ENCODE measurements around the gene SDCCAG8. TPM values are rescaled to one million over a fixed set of nuclear protein-coding genes. Genes with fewer than 3 reads are reported as not detected.

SDCCAG8 gene
- total and polyA plus RNA-seq, 4 donors = 8.5 to 25.8 (median 17.5) TPM

- WGBS = 88% methylated on average over 6 of the region's 6 CpGs
- TF ChIP-seq MAX (IDR thresholded peaks at IDR 0.05) = no peak
- no peak for TF ChIP-seq FOXA2 (IDR thresholded peaks at IDR 0.05)
- no peak for TF ChIP-seq RXRA (IDR thresholded peaks at IDR 0.05)
- no peak for TF ChIP-seq NR2F2 (IDR thresholded peaks at IDR 0.05)
- no peaks in the 10 kb centered on the region for H3K9me3 ChIP-seq (ENCODE audit: control insufficient read depth in 4 of 4, low read length in 3 of 4)
- H3K27ac ChIP-seq (ENCODE audit: low read depth in 1 of 2, low read length in 2 of 2) = peak overlapping the region; percentile 53 to 57
- no peak overlapping the region for H3K9ac ChIP-seq (ENCODE audit: low read depth in 1 of 2, low read length in 2 of 2)
- DNase-seq (ENCODE audit: low spot score) = no peak
- peaks cover 0 to 11% (median 6%) of the 10 kb centered on the region in 4 donors for H3K36me3 ChIP-seq (ENCODE audit: control insufficient read depth in 4 of 4, insufficient read depth in 3 of 4, low read depth in 1 of 4, low read length in 3 of 4)
- H3K27me3 ChIP-seq (ENCODE audit: control insufficient read depth in 4 of 4, insufficient read depth in 4 of 4, low read length in 3 of 4) = no peaks in the 10 kb centered on the region
- no peaks in the 10 kb centered on the region for H3K4me1 ChIP-seq (ENCODE audit: control insufficient read depth in 4 of 4, insufficient read depth in 4 of 4, low read length in 3 of 4)
- no peak overlapping the region for H3K4me3 ChIP-seq (ENCODE audit: low read depth in 1 of 3, low read length in 3 of 3)
Measured at GRCh38 chr1:243288062-243288461, 32.2 kb downstream of the SDCCAG8 start.

- Histone ChIP-seq H3K9ac (ENCODE audit: low read depth in 1 of 2, low read length in 2 of 2) (no peak overlapping the region), H3K27ac (ENCODE audit: low read depth in 1 of 2, low read length in 2 of 2) (no peak overlapping the region), H3K4me3 (ENCODE audit: low read depth in 1 of 3, low read length in 3 of 3) (no peak overlapping the region), H3K36me3 (ENCODE audit: control insufficient read depth in 4 of 4, insufficient read depth in 3 of 4, low read depth in 1 of 4, low read length in 3 of 4) (peaks cover 1 to 12% (median 4%) of the 10 kb centered on the region in 4 donors), H3K4me1 (ENCODE audit: control insufficient read depth in 4 of 4, insufficient read depth in 4 of 4, low read length in 3 of 4) (no peaks in the 10 kb centered on the region), H3K9me3 (ENCODE audit: control insufficient read depth in 4 of 4, low read length in 3 of 4) (no peaks in the 10 kb centered on the region), H3K27me3 (ENCODE audit: control insufficient read depth in 4 of 4, insufficient read depth in 4 of 4, low read length in 3 of 4) (no peaks in the 10 kb centered on the region)
- whole genome bisulfite sequencing = 88% methylated on average over 1 of the region's 1 CpG
- no peak for TF ChIP-seq HNF4G (IDR thresholded peaks at IDR 0.05)
- TF ChIP-seq TAF1 (conservative IDR thresholded peaks at IDR 0.05) = no peak
- TF ChIP-seq EGR1 (IDR thresholded peaks at IDR 0.05; ENCODE audit: low read depth in 2 of 2) = no peak
- TF ChIP-seq JUND (IDR thresholded peaks at IDR 0.05) = no peak
- DNase-seq (ENCODE audit: low spot score) = no peak
Measured at GRCh38 chr1:243291292-243291691, 35.5 kb downstream of the SDCCAG8 start.

- TF ChIP-seq ZBTB33 (IDR thresholded peaks at IDR 0.05) (no peak), TAF1 (conservative IDR thresholded peaks at IDR 0.05) (no peak), ATF3 (IDR thresholded peaks at IDR 0.05) (no peak), GABPA (IDR thresholded peaks at IDR 0.05 in 1 of 2, conservative IDR thresholded peaks at IDR 0.05 in 1 of 2) (no peak), MAX (IDR thresholded peaks at IDR 0.05) (no peak), NR2F2 (IDR thresholded peaks at IDR 0.05) (no peak), REST (IDR thresholded peaks at IDR 0.05) (no peak), EGR1 (IDR thresholded peaks at IDR 0.05; ENCODE audit: low read depth in 2 of 2) (no peak), HNF4A (conservative IDR thresholded peaks at IDR 0.05) (no peak)
- Histone ChIP-seq H3K4me3 (ENCODE audit: low read depth in 1 of 3, low read length in 3 of 3) (no peak overlapping the region), H3K27ac (ENCODE audit: low read depth in 1 of 2, low read length in 2 of 2) (no peak overlapping the region), H3K4me1 (ENCODE audit: control insufficient read depth in 4 of 4, insufficient read depth in 4 of 4, low read length in 3 of 4) (no peaks in the 10 kb centered on the region), H3K9ac (ENCODE audit: low read depth in 1 of 2, low read length in 2 of 2) (no peak overlapping the region), H3K36me3 (ENCODE audit: control insufficient read depth in 4 of 4, insufficient read depth in 3 of 4, low read depth in 1 of 4, low read length in 3 of 4) (peaks cover 1 to 12% (median 3%) of the 10 kb centered on the region in 4 donors), H3K27me3 (ENCODE audit: control insufficient read depth in 4 of 4, insufficient read depth in 4 of 4, low read length in 3 of 4) (no peaks in the 10 kb centered on the region), H3K9me3 (ENCODE audit: control insufficient read depth in 4 of 4, low read length in 3 of 4) (no peaks in the 10 kb centered on the region)
- no peak for DNase-seq (ENCODE audit: low spot score)
- 98% methylated on average over 5 of the region's 5 CpGs for WGBS
Measured at GRCh38 chr1:243292117-243292516, 36.3 kb downstream of the SDCCAG8 start.
